NCI-H226 (cell line): ENCODE measurements around the gene PAPPA.

Source experiments
- DNase-seq: peaks from one replicate; pipeline ENCODE4 v3.0.0-alpha.2; 2015

Gene PAPPA

GRCh38 chr9:116232424-116233159, 79.0 kb downstream of the PAPPA start:
- peak; percentile 86 for DNase-seq

DNA sequence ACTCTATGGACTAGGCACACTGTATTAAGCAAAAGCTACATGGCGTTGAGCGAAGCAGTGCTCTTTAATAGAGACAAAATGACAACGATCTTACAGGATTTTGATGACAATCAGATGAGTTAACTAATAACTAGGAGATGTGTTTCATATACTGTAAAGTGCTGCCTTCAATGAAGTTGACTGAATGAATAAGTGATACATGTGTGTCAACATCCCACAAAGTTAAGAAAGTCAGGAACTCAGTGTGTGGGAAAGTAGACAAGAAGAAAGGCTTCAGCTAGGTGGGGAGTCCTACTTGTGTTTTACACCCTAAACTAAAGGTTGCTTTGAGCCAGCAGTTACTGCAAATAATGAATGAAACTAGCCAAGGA, 79.6 kb downstream of the PAPPA start:
- no peak for DNase-seq

GRCh38 chr9:116234081-116234480, 80.5 kb downstream of the PAPPA start:
- DNase-seq, result peak; percentile 100

DNA sequence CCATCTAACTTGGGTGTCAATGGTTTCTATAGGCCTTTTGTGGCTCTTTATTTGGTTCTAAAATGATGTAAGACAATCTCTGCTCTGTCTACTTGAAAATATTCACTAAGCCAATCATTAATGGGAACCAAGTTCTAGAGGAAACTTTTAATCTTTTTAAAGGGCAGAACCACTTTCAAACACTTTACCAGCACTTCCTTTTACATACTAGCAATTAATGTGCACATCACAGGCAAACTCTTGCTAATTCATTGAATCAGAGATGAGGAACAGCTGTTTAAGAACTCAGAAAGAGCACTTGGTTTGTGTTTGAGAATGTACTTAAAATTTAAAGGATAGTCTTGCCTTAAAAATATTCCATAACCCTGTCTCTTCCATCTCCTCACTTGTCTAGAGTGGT, 83.4 kb downstream of the PAPPA start:
- no peak for DNase-seq

DNA sequence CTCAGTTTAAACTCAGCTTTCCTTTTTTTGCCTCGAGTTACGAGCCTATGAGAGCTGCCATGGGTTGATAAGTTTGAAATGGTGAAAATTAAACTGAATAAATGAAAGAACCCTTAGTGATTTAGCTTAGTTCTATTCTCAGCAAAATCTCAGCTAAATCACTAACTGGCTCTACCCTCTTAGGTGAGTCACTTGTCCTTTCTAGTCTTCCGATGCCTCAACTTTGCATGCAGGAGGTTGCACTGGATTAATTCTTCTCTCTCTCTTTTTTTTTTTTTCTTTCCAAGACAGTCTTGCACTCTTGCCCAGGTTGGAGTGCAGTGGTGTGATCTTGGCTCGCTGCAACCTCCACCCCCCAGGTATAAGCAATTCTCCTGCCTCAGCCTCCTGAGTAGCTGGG, 83.9 kb downstream of the PAPPA start:
- DNase-seq, result no peak

DNA sequence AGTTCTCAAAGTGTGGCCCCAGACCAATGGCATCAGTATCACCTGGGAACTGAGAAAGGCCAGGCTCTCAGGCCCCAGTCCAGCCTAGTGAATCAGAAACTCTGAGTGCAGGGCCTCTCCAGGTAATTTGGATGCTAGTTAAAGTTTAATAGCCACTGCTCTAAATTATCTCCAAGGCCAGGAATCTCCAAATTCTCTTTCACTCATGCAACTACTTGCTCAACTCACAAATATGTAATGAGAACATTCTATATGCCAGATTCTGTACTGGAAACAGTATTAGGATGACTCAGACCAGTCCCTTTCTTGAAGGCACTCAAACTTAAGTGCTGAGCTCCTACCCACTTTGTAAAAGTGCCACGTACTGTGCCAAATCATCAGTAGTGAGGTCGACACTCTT, 84.6 kb downstream of the PAPPA start:
- peak; percentile 91 for DNase-seq

- DNase-seq, result peak; percentile 62
These were observed 85.3 kb downstream of the PAPPA start for GRCh38 chr9:116238776-116239340.

DNA sequence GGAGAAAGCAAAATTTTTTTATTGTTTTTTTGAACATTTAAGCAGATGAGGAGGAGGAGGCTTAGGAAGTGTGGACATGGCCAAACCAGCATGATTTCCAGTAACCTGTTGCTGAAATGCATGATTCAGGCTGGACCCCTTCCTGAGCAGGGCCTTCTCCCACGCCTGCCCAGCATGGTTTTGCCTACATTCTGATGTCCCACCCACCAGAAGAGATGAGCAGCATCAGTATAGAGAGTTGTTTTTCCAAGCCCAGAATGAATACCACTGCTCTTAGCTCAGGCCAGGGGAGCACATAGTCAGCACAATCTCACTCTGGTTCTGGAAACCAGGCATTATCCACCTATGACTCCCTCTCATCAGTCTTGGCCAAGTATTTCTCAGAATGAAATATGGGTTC, 90.1 kb downstream of the PAPPA start:
- DNase-seq, result peak; percentile 68

- DNase-seq, result no peak
These were observed 93.7 kb downstream of the PAPPA start for GRCh38 chr9:116247284-116247683.

GRCh38 chr9:116247791-116248374, 94.3 kb downstream of the PAPPA start:
- DNase-seq, result no peak

GRCh38 chr9:116250891-116251290, 97.3 kb downstream of the PAPPA start:
- no peak for DNase-seq

- DNase-seq, result no peak
These were observed 97.8 kb downstream of the PAPPA start for GRCh38 chr9:116251366-116251765.

DNA sequence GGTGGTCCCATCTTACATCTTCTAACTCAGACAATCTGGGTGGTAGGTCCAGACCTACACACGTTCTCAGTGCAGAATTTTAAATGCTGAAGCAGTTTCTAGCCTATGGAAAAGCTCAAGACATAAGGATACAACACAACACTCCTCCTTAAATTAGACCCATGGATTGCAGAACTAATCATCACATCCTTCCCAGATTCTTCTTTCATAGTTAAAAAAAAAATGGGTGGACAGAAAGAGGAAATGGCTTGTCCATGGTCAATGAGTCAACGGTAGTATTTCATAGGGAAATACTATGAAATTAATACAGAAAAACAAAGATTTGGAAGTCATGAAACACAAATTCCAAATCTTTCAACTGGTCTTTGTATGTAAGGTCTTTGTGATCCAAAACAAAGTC, 106.9 kb downstream of the PAPPA start:
- DNase-seq, result no peak

DNA sequence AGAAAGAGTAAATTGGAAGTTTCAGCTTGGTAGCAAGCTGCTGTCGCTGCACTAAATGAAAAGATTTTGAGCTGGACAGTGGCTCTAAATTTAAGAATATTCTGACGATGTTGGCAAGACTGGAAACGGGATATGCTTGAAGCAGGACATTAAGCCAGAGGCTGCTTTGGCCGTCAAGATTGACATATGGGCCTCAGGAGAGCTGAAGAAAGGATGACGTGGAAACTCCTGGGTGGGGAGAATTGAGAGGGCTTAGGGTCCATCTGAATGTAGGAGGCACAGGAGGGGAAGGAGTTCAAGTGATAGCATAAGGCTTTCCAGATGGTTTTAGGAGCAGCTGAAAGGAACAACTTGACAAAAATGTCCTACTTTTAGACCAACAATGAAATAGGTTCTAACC, 108.9 kb downstream of the PAPPA start:
- no peak for DNase-seq

DNA sequence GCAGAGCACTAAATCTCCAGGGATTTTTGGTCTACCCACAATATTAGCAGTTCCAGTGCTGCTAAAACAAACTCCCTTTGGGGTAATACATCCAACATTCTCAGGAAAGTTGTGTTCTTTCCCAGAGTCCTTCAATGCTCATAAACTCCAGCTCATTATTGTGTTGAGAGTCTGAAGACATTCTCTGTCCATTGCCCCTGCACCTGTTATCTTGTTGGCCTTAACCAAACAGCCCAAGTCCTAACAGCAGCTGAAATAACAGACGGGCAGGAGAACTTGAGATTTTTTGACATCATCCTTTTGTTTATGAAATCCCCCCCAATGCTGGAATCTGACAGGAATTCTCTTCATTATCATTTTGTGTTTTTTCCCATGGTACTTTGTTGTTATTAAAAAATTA, 110.8 kb downstream of the PAPPA start:
- no peak for DNase-seq

GRCh38 chr9:116267021-116267420, 113.4 kb downstream of the PAPPA start:
- peak; percentile 60 for DNase-seq

DNA sequence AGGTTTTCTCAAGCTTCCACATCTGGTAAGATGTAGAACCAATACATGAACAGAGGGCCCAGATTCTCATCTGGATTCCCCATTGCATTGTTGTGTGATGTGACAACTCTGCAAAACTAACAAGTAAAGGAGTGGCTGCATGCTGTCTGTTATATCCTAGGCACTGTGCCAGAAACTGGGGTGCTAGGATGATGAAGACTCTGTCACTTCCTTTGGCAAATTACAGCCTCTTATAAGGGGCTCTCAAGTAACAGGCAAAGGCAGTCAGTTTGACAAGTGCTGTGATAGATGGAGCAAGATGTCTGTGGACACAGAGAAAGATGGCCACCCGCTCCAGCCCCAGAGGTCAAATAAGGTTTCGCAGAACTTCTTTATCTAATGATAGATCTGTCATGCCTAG, 115.7 kb downstream of the PAPPA start:
- DNase-seq, result peak; percentile 50

- no peak for DNase-seq
These were observed 117.0 kb downstream of the PAPPA start for GRCh38 chr9:116270546-116270945.

DNA sequence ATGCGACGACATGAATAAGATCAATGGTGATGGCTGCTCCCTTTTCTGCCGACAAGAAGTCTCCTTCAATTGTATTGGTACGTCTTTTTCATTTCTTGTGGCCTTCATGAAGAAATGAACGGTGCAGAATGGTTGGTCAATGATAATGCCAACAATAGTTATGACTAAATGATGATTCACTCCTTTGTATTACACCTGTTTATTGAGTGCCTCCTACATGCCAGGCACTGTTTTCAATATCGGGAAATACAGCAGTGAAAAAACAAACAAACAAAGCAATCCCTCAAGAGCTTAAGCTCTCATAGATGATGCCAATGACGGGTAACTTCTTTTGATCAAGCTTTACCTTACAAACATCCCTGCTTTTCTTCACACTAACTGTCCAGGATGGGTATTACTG, 117.7 kb downstream of the PAPPA start:
- DNase-seq, result no peak

- no peak for DNase-seq
These were observed 118.4 kb downstream of the PAPPA start for GRCh38 chr9:116271991-116272390.

DNA sequence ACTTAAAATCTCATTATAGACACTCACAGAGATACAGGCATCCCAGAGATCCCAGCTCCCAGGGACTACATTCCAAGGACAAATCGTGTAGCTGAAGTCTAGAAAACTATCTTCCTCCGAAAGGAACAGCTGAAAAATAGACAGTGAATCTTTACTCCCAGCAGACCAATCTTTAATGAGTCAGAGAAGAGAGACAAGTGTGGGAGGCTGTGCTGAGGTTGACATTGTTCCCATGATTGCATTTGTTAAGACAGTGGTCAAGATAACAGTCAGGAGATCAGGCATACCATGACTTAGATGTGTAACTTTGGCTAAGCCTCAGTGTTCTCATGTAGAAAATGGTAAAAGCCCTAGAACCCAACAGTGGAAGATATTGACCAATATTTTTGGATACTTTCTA, 120.7 kb downstream of the PAPPA start:
- peak; percentile 81 for DNase-seq

- DNase-seq, result peak; percentile 91
These were observed 122.0 kb downstream of the PAPPA start for GRCh38 chr9:116275418-116276195.

GRCh38 chr9:116276196-116276493, 122.6 kb downstream of the PAPPA start:
- no peak for DNase-seq

- no peak for DNase-seq
These were observed 123.1 kb downstream of the PAPPA start for GRCh38 chr9:116276651-116277121.
